T47D (cell line): ENCODE measurements around the gene BCL11A.

Experiments
- DNase-seq, 2 experiments: peaks; one replicate each; pipeline versions ENCODE4 v3.0.0 to v3.0.0-alpha.2; 2011 to 2012; ENCODE audit warnings: low read depth in 1 of 2, low spot score in 1 of 2
- JUND ChIP-seq: IDR thresholded peaks from 2 replicates; pipeline ENCODE4 v1.6.1; 2012; ENCODE audit warnings: low read depth
- in situ Hi-C: cut with HindIII; loops from 2 replicates; pipeline ENCODE4 v1.10.0; 2016; ENCODE audit warnings: low sequenced_read_pairs, low pct_unique_long_range_greater_than_20kb

The BCL11A gene

DNA sequence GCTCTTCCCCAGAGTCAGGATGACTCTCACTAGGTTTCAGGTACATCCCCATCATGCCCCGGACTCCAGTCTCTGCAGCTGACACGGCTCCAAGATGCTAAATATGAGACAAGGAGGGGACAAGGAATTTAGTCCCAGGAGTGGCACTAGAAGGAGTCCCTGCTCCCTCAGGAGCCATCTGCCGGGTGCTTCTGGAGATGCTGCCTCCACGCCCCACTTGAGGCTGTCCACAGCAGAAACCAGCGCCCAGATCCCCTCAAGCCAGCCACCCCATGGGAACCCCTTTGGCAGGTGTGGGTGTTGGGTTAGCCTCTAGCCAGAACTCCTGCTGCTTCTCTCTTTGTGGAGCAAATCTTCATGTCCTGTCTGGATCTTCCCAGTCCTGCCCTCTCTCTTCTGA is 40.3 kb downstream of the BCL11A start:
- in situ Hi-C loops, result no loop called here

DNA sequence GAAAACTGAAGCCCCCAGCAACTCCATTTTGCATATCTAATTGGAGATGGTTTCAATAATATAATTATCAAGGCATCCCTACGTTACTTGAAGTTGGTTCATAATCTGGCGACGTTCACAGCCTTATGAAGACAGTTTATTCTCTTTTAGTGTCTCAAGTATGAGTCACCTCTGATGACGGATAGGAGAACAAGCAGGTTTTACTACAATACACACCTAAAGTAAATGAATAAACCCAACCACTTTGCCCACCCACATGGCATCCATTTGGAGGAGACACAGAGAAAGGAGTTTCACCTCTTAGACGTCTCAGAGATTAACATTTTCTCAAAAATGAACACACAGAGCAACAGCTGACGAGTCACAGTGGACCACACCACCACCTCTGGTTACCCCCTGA is 40.8 kb downstream of the BCL11A start:
- TF ChIP-seq JUND, result no peak
- peak in 1 of 2 experiments; percentile 10 for DNase-seq
- in situ Hi-C loops, result no loop called here

More for the DNA sequence above, 40.3 kb downstream of the BCL11A start:
- DNase-seq, result peak in 1 of 2 experiments; percentile 1
- TF ChIP-seq JUND, result no peak

DNA sequence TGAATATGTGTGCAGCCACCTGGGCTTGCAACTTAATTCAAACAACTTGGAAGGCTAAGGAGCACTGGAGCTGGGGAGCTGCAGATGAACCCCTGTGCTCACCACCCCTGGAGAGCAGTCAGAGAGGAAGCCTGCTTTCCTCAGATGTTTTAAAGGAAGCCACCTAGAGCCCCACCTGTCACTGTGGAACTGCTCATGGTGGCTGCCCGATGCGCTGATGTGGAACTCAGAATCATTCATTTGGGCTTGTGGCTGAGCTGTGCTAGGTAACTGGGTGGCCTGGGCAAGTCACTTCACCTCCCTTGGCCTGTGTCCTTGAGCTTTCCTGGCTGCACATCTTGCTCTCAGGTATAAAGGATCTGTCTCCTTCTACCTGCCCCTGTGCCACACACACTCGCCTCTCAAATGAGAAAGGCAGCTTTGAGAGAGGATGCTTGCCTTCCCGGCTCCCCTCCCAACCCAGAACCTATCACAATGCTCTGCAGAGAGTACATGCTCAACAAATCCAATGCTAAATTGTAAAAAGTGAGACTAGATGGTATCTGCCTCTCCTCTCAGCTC is 41.3 kb downstream of the BCL11A start:
- no peak for TF ChIP-seq JUND
- in situ Hi-C loops, result no loop called here
- no peak for DNase-seq

DNA sequence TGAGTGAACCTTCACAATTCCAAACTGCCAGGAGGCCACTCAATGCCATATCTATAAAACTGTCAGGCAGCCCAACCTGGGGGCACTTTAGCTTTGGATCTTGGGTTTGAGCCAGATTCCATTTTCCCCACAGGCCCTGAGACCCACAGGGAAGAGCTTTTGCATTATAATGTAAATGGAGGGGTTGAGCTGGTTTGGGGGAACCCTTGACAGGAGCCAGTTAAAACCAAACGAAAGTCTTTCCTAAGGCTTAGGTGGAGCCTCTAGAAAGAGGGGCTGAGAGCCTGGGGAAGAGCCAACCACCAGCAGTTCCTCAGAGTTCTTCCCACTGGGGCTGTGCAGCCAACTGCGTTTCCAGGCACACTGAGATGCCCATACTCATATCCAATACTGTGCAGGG is 42.7 kb downstream of the BCL11A start:
- DNase-seq, result no peak
- no peak for TF ChIP-seq JUND
- in situ Hi-C loops, result no loop called here

GRCh38 chr2:60509066-60509465 is 44.4 kb downstream of the BCL11A start:
- in situ Hi-C loops, result no loop called here
- no peak for DNase-seq
- no peak for TF ChIP-seq JUND

DNA sequence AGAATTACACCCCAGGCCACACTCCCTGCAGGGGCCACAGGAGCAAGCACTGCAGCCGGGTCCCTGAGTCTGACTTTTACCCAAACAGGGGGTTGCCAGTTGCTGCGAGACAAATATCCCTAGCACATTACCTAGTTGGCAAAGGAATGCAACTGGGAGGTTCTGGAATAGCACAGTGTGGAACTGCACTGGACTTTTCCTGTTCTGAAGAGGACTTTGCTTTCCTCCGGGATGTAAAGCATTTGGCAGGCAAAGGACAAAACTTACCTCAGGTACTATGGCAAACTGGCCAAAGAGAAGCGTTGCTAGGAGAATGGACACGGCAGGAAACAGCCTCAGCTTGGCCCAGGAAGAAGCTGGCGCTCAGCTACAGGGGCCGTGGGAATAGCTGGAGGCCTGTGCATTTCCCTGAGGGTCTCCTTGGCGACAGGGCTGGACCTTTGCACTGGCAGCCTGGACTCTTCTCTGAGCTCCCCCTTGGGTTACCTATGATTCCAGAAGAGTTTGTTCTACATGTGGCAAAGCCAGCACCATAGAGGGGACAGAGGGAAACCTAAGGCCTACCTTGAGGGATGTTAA is 45.0 kb downstream of the BCL11A start:
- no peak for TF ChIP-seq JUND
- no peak for DNase-seq
- in situ Hi-C loops, result no loop called here

DNA sequence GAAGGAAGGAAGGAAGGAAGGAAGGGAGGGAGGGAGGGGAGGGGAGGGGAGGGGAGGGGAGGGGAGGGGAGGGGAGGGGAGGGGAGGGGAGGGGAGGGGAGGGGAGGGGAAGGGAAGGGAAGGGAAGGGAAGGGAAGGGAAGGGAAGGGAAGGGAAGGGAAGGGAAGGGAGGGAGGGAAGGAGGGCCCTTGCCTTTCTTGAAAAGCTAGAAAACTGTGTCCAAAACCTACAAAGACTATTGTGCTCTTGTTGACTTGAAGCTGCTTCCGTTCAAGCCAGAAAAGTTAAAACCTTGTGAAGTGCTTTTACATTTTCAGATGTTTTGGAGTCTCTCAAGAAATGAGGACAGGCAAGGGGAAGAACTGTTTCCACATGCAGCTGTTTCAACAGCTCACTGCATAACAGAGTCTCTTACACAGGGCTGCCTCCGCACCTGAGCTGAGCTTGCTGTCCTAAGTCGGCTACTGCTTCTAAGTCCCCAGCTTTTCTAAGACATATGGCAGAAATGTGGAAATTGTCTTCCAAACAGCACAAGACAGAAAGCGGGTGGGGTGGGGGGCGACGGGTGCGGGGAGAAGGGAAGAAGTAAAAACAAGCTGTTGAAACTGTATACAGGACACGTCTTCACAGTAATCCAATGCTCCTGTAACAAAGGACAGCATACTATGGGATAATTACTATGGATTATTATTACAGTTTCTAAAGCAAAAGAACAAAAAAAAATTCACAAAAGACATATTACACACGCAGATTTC is 46.1 kb downstream of the BCL11A start:
- TF ChIP-seq JUND, result no peak
- in situ Hi-C loops, result no loop called here
- no peak for DNase-seq

GRCh38 chr2:60505880-60506260 is 47.6 kb downstream of the BCL11A start:
- TF ChIP-seq JUND, result no peak
- in situ Hi-C loops, result no loop called here
- DNase-seq, result no peak

- in situ Hi-C loops, result no loop called here
- no peak for TF ChIP-seq JUND
- no peak for DNase-seq
Measured at GRCh38 chr2:60505240-60505879, 48.1 kb downstream of the BCL11A start.

- in situ Hi-C loops, result no loop called here
- no peak for TF ChIP-seq JUND
- no peak for DNase-seq
Measured at GRCh38 chr2:60504049-60504448, 49.4 kb downstream of the BCL11A start.

DNA sequence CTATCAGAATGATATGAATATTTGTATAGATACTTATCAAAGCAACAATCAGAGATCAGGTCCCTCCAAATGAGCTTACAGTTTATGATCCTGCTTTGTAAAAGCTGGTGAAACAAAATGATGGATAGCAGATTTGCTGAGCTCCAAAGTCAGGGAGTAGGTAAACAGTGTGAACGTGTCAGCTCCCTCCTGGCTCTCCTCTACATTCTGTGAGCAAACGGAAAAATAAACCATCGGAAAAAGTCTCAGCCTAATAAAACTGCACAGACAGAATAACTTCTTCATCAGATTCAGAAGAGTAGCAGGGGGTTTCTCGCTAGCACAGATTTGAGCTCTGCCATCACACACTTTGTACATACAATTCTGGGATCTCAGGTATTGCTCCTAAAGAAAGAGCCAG is 51.3 kb downstream of the BCL11A start:
- in situ Hi-C loops, result no loop called here
- TF ChIP-seq JUND, result no peak
- no peak for DNase-seq

GRCh38 chr2:60500861-60501260 is 52.6 kb downstream of the BCL11A start:
- TF ChIP-seq JUND, result no peak
- DNase-seq, result no peak
- in situ Hi-C loops, result no loop called here

DNA sequence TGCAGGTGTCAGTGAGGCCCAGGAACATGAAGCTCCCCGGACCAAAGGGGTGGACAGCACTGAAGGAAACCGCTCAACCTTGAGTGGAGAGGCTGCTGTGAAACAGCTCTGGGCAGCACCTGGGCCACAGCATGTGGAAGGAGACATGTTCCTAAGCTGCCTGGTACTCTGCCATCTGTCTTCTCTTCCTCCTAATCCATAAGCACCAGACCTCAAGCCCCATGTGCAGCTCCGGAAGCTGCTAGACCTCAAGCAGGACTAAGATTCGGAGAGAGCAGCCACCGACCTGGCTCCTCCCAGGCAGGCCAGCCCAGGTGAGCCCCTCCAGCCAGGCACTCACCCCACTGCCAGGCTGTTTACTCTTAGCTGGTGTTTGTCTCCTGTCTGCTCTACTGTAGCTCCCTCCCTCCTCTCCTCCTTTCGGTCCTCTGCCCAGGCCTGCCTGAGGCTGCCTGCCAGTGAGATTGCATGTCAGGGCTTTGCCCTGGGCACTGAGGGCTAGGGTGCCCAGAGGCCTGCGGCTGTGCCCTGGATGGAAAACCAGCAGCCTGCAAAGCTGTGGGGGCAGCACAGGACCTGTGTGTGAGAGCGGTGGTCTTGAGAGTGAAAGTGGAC is 53.7 kb downstream of the BCL11A start:
- no peak for TF ChIP-seq JUND
- in situ Hi-C loops, result no loop called here
- no peak for DNase-seq
